GM13976 (cell line): ENCODE results near the gene PRKAG3.

Source experiments
- DNase-seq: peaks from one replicate; pipeline ENCODE4 v3.0.0; 2012; ENCODE audit warnings: low spot score
- CTCF ChIP-seq: IDR thresholded peaks from 2 replicates; pipeline ENCODE4 v1.5.1; 2012; ENCODE audit warnings: borderline replicate concordance, mild to moderate bottlenecking; ENCODE audit not compliant: insufficient read depth; ENCODE audit errors: extremely low read depth, missing control alignments, control extremely low read depth
- in situ Hi-C: fragments of 300-500 bp; cut with MboI; formaldehyde crosslinking; loops from one replicate; pipeline ENCODE4 v1.12.0; 2022; ENCODE audit warnings: low sequenced_read_pairs, mixed read lengths, inconsistent platforms; ENCODE audit not compliant: unreplicated experiment

The PRKAG3 gene

GRCh38 chr2:218824004-218824403, 7.6 kb downstream of the PRKAG3 start:
- in situ Hi-C loops, result no loop called here
- no peak for TF ChIP-seq CTCF
- DNase-seq, result no peak

GRCh38 chr2:218823196-218823855, 8.3 kb downstream of the PRKAG3 start:
- in situ Hi-C loops, result no loop called here
- TF ChIP-seq CTCF, result no peak
- no peak for DNase-seq

GRCh38 chr2:218822622-218823021, 9.0 kb downstream of the PRKAG3 start:
- no peak for DNase-seq
- in situ Hi-C loops, result no loop called here
- TF ChIP-seq CTCF, result no peak

- in situ Hi-C loops, result no loop called here
- no peak for TF ChIP-seq CTCF
- no peak for DNase-seq
Measured at GRCh38 chr2:218821605-218822211, 9.9 kb downstream of the PRKAG3 start.

GRCh38 chr2:218820746-218821369, 10.7 kb downstream of the PRKAG3 start:
- in situ Hi-C loops, result no loop called here
- no peak for DNase-seq
- TF ChIP-seq CTCF, result no peak

- DNase-seq, result no peak
- in situ Hi-C loops, result no loop called here
- no peak for TF ChIP-seq CTCF
Measured at GRCh38 chr2:218819093-218819492, 12.5 kb downstream of the PRKAG3 start.
